HepG2 (cell line): ENCODE data around the gene ARF6. TPM values are rescaled to one million over a fixed set of nuclear protein-coding genes. Genes with fewer than 3 reads are reported as not detected.
A peak's percentile ranks its signal among the peaks of the same experiment; 100 is the strongest.

Source experiments
- ATAC-seq: fragments of 200-7000 bp; cut with Tn5 transposase; 3 replicates; pipeline ENCODE4 v1.9.1; 2020; ENCODE audit warnings: mild to moderate bottlenecking, moderate library complexity
- BruUV-seq: library from RNA; stranded (reverse); fragments of 400-500 nt; replicated peaks from 2 replicates; lab custom pipeline; 2021; lab: Mats Ljungman, UMichigan
- CTCF ChIA-PET: fragments of 300-600 bp; formaldehyde crosslinking; extraction: SDS; loops from one replicate; lab custom pipeline; 2021; ENCODE audit warnings: low total read pairs, inconsistent platforms, low intra/inter-chr PET ratio; lab: Yijun Ruan, JAX
- POLR2A ChIA-PET: fragments of 350-600 bp; sonication (Branson Sonifier 250); formaldehyde crosslinking; loops from one replicate; lab custom pipeline; 2020; ENCODE audit warnings: antibody characterized with exemption, inconsistent platforms; lab: Yijun Ruan, JAX
- DNase-seq: peaks from one replicate; pipeline ENCODE4 v3.0.0-alpha.2; 2015; ENCODE audit warnings: low spot score
- FAIRE-seq: peaks from 3 replicates; lab custom pipeline; 2011; peaks lifted over from hg19 to GRCh38; lab: Jason Lieb, UNC
- H2AFZ ChIP-seq: one replicate; pipeline ENCODE4 v1.6.1; 2011; ENCODE audit warnings: low read length, inconsistent platforms
- H3K27ac ChIP-seq: fragments of 300-600 bp; 3 replicates; pipeline ENCODE4 v1.8.0; 2011; ENCODE audit warnings: mixed run types, mild to moderate bottlenecking, mixed read lengths, low read length, inconsistent platforms; ENCODE audit not compliant: insufficient read depth; ENCODE audit errors: extremely low read length
- H3K27me3 ChIP-seq, 2 experiments: fragments of 200-600 bp in 1 of 2; 2 replicates in 1 of 2; 3 replicates in 1 of 2; pipeline versions ENCODE4 v1.6.0 to v1.8.0; 2011; ENCODE audit warnings: low read length in 2 of 2, mild to moderate bottlenecking in 2 of 2, moderate library complexity in 2 of 2, inconsistent platforms in 1 of 2; ENCODE audit not compliant: insufficient read depth in 2 of 2, control insufficient read depth in 1 of 2
- H3K36me3 ChIP-seq, 2 experiments: fragments of 200-600 bp in 1 of 2; replicated peaks in 1 of 2; 2 replicates in 1 of 2; 3 replicates in 1 of 2; pipeline versions ENCODE4 v1.5.1 to v1.8.0; 2011; ENCODE audit warnings: low read length in 2 of 2, inconsistent platforms in 1 of 2; ENCODE audit not compliant: insufficient read depth in 2 of 2, control insufficient read depth in 1 of 2
- H3K4me1 ChIP-seq: 2 replicates; pipeline ENCODE4 v1.5.1; 2012; ENCODE audit warnings: low read length, inconsistent platforms; ENCODE audit not compliant: insufficient read depth
- H3K4me2 ChIP-seq: 2 replicates; pipeline ENCODE4 v1.6.0; 2011; ENCODE audit warnings: low read depth, low read length, inconsistent platforms
- H3K4me3 ChIP-seq, 3 experiments: fragments of 200-600 bp in 1 of 3; sonication (generic), shearing (Covaris generic) in 1 of 3; replicated peaks in 1 of 3; 2 replicates each; pipeline ENCODE4 v1.5.1; 2011 to 2016; ENCODE audit warnings: low read length in 3 of 3, inconsistent platforms in 2 of 3, low read depth in 2 of 3, mild to moderate bottlenecking in 2 of 3, control low read depth in 1 of 3, mixed read lengths in 1 of 3; ENCODE audit not compliant: insufficient read depth in 1 of 3
- H3K79me2 ChIP-seq: one replicate; pipeline ENCODE4 v1.6.1; 2011; ENCODE audit warnings: low read length, inconsistent platforms; ENCODE audit not compliant: insufficient read depth
- H3K9ac ChIP-seq: 2 replicates; pipeline ENCODE4 v1.6.0; 2011; ENCODE audit warnings: mild to moderate bottlenecking, low read depth, low read length, inconsistent platforms; ENCODE audit not compliant: insufficient read depth
- H3K9me3 ChIP-seq: 2 replicates; pipeline ENCODE4 v1.5.1; 2012; ENCODE audit warnings: mild to moderate bottlenecking, low read length
- H4K20me1 ChIP-seq: 2 replicates; pipeline ENCODE4 v1.6.0; 2011; ENCODE audit warnings: inconsistent platforms, mild to moderate bottlenecking, low read length, moderate library complexity; ENCODE audit not compliant: insufficient read depth
- CCAR2 ChIP-seq: fragments of 200-400 bp; formaldehyde crosslinking; optimal IDR thresholded peaks from 2 replicates; pipeline ENCODE3; 2018; ENCODE audit warnings: low read depth, mild to moderate bottlenecking, low read length, moderate library complexity
- KLF13 ChIP-seq: sonication (generic); formaldehyde crosslinking; IDR thresholded peaks from 2 replicates; pipeline ENCODE4 v1.4.0; 2020; ENCODE audit warnings: mild to moderate bottlenecking, missing genetic modification reagents
- RBM39 ChIP-seq: fragments of 200-400 bp; formaldehyde crosslinking; IDR thresholded peaks from one replicate; pipeline ENCODE4 v1.6.1; 2018; ENCODE audit warnings: antibody characterized with exemption, mild to moderate bottlenecking, low read depth, low read length; ENCODE audit not compliant: poor library complexity, severe bottlenecking
- XRCC5 ChIP-seq: fragments of 200-400 bp; formaldehyde crosslinking; optimal IDR thresholded peaks from 2 replicates; pipeline ENCODE3; 2017; ENCODE audit warnings: mild to moderate bottlenecking, low read length
- ZFP36L2 ChIP-seq: sonication (generic); formaldehyde crosslinking; IDR thresholded peaks from 2 replicates; pipeline ENCODE4 v1.4.0; 2020; ENCODE audit warnings: missing genetic modification reagents
- ZFYVE20 ChIP-seq: sonication (generic); formaldehyde crosslinking; IDR thresholded peaks from 2 replicates; pipeline ENCODE4 v1.8.0; 2023; ENCODE audit warnings: low read depth, mild to moderate bottlenecking, moderate library complexity, missing genetic modification reagents, borderline replicate concordance
- ZNF430 ChIP-seq: sonication (generic); formaldehyde crosslinking; IDR thresholded peaks from 2 replicates; pipeline ENCODE4 v1.9.0; 2021; ENCODE audit warnings: mild to moderate bottlenecking, missing genetic modification reagents
- ZNF543 ChIP-seq: sonication (generic); formaldehyde crosslinking; IDR thresholded peaks from 2 replicates; pipeline ENCODE4 v1.4.0; 2020; ENCODE audit warnings: mild to moderate bottlenecking, missing genetic modification reagents
- ZNF577 ChIP-seq: sonication (generic); formaldehyde crosslinking; IDR thresholded peaks from 2 replicates; pipeline ENCODE4 v1.4.0; 2020; ENCODE audit warnings: mild to moderate bottlenecking, low read depth, missing genetic modification reagents, borderline replicate concordance
- ZNF878 ChIP-seq: sonication (generic); formaldehyde crosslinking; IDR thresholded peaks from 2 replicates; pipeline ENCODE4 v1.8.1; 2023; ENCODE audit warnings: mild to moderate bottlenecking, missing genetic modification reagents, moderate library complexity
- WGBS: methylation state at CpG from one replicate; pipeline ENCODE4 v1.1.6; 2017; ENCODE audit warnings: low lambda C conversion rate; 5-methylcytosine and 5-hydroxymethylcytosine counted together
- in situ Hi-C: cut with HindIII; loops from 2 replicates; pipeline ENCODE4 v1.10.0; 2017; ENCODE audit warnings: low pct_unique_long_range_greater_than_20kb; ENCODE audit not compliant: extremely low pct_ligation_motif_present
- intact Hi-C: fragments of 100-400 bp; cut with micrococcal nuclease; formaldehyde crosslinking; loops from one replicate; pipeline ENCODE4 v1.10.0; 2022; ENCODE audit not compliant: unreplicated experiment
- polyA plus RNA-seq, 8 experiments: library from polyadenylated mRNA; depleted of rRNA in 3 of 8; stranded (reverse) in 7 of 8; unstranded in 1 of 8; fragments of >200 nt; fragmentation: Illumina TruSeq in 4 of 8; extraction: Trizol in 4 of 8; gene quantifications; 2 replicates each; pipeline versions ENCODE4 v1.2.1 to v1.2.3, GENCODE V29; 2011 to 2016; ENCODE audit warnings: low read depth in 4 of 8, missing spikeins in 1 of 8, mixed read lengths in 1 of 8; ENCODE audit not compliant: insufficient read depth in 1 of 8
- total RNA-seq, 5 experiments: library from RNA; depleted of rRNA; stranded (reverse); fragments of >200 nt; fragmentation: Illumina TruSeq; extraction: Trizol; gene quantifications; 2 replicates each; pipeline ENCODE4 v1.2.3, GENCODE V29; 2016; ENCODE audit warnings: low read depth in 1 of 5
- TF ChIP-seq, protein P1 (sequence below): sonication (generic); formaldehyde crosslinking; IDR thresholded peaks from 2 replicates; pipeline ENCODE4 v1.4.0; 2020; ENCODE audit warnings: missing genetic modification reagents
- TF ChIP-seq, protein P2 (sequence below): sonication (generic); formaldehyde crosslinking; IDR thresholded peaks from 2 replicates; pipeline ENCODE4 v1.5.0; 2020; ENCODE audit warnings: mild to moderate bottlenecking, missing genetic modification reagents, borderline replicate concordance
- TF ChIP-seq, protein P3 (sequence below): IDR thresholded peaks from 2 replicates; pipeline ENCODE4 v1.6.1; 2016; ENCODE audit warnings: control low read depth

ARF6 gene
- total and polyA plus RNA-seq, 2 of the 13 experiments (the other 11 are each of a cell fraction or from before 2014, with no cell fraction given): 12.7 to 31.9 TPM

DNA sequence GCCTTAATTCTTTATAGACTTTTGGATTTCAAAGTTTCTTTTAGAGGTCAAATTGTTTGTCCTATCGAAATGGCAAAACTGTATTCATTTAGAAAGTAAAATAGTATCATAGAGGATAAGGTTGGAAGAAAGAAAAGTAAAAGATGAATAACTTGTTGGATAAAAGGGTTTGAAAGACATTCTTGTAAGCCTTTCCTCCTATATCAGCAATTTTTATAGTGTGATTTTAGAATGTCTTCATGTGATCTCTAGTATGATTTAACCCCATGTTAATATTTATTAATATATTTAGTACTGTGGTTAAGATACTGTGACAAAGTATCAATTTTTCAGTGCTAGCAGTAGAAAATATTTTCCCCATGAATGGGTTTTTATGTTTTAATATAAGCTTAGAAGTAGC, 4.5 kb downstream of the ARF6 start:
- Histone ChIP-seq H3K79me2 (peaks cover 46% of the 10 kb centered on the region), H3K4me2 (peak overlapping the region; percentile 57; the same call in 1 of the 2 replicates), H2AFZ (no peak overlapping the region), H3K9me3 (no peaks in the 10 kb centered on the region), H4K20me1 (peaks cover 27% of the 10 kb centered on the region), H3K27ac (no peak overlapping the region), H3K27me3 (no peaks in the 10 kb centered on the region), H3K36me3 (no peaks in the 10 kb centered on the region; a peak in 2 of 5 replicates), H3K4me1 (peaks cover 39% of the 10 kb centered on the region), H3K4me3 (peak overlapping the region in 1 of 3 experiments; percentile 34; a peak in 1 of 6 replicates), H3K9ac (no peak overlapping the region)
- FAIRE-seq (no peak), DNase-seq (no peak), ATAC-seq (no peak)
- in situ Hi-C loops (no loop called here), intact Hi-C loops (loop anchor here (5.0 kb wide), 1 partner anchor 70 kb away; no protein-coding TSS in a partner anchor)
- ChIA-PET CTCF (no interaction called here), POLR2A (no interaction called here)
- 54% methylated on average over 1 of the region's 1 CpG for WGBS
- TF ChIP-seq, protein P1, sequence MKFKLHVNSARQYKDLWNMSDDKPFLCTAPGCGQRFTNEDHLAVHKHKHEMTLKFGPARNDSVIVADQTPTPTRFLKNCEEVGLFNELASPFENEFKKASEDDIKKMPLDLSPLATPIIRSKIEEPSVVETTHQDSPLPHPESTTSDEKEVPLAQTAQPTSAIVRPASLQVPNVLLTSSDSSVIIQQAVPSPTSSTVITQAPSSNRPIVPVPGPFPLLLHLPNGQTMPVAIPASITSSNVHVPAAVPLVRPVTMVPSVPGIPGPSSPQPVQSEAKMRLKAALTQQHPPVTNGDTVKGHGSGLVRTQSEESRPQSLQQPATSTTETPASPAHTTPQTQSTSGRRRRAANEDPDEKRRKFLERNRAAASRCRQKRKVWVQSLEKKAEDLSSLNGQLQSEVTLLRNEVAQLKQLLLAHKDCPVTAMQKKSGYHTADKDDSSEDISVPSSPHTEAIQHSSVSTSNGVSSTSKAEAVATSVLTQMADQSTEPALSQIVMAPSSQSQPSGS (CRISPR knock-in tag): no peak
- TF ChIP-seq ZNF878 (no peak), KLF13 (CRISPR knock-in tag) (no peak), ZNF430 (CRISPR knock-in tag) (no peak), ZFYVE20 (CRISPR knock-in tag) (no peak), XRCC5 (no peak), RBM39 (no peak), ZFP36L2 (CRISPR knock-in tag) (no peak), ZNF543 (CRISPR knock-in tag) (no peak), CCAR2 (no peak), ZNF577 (no peak)
- TF ChIP-seq, protein P2, sequence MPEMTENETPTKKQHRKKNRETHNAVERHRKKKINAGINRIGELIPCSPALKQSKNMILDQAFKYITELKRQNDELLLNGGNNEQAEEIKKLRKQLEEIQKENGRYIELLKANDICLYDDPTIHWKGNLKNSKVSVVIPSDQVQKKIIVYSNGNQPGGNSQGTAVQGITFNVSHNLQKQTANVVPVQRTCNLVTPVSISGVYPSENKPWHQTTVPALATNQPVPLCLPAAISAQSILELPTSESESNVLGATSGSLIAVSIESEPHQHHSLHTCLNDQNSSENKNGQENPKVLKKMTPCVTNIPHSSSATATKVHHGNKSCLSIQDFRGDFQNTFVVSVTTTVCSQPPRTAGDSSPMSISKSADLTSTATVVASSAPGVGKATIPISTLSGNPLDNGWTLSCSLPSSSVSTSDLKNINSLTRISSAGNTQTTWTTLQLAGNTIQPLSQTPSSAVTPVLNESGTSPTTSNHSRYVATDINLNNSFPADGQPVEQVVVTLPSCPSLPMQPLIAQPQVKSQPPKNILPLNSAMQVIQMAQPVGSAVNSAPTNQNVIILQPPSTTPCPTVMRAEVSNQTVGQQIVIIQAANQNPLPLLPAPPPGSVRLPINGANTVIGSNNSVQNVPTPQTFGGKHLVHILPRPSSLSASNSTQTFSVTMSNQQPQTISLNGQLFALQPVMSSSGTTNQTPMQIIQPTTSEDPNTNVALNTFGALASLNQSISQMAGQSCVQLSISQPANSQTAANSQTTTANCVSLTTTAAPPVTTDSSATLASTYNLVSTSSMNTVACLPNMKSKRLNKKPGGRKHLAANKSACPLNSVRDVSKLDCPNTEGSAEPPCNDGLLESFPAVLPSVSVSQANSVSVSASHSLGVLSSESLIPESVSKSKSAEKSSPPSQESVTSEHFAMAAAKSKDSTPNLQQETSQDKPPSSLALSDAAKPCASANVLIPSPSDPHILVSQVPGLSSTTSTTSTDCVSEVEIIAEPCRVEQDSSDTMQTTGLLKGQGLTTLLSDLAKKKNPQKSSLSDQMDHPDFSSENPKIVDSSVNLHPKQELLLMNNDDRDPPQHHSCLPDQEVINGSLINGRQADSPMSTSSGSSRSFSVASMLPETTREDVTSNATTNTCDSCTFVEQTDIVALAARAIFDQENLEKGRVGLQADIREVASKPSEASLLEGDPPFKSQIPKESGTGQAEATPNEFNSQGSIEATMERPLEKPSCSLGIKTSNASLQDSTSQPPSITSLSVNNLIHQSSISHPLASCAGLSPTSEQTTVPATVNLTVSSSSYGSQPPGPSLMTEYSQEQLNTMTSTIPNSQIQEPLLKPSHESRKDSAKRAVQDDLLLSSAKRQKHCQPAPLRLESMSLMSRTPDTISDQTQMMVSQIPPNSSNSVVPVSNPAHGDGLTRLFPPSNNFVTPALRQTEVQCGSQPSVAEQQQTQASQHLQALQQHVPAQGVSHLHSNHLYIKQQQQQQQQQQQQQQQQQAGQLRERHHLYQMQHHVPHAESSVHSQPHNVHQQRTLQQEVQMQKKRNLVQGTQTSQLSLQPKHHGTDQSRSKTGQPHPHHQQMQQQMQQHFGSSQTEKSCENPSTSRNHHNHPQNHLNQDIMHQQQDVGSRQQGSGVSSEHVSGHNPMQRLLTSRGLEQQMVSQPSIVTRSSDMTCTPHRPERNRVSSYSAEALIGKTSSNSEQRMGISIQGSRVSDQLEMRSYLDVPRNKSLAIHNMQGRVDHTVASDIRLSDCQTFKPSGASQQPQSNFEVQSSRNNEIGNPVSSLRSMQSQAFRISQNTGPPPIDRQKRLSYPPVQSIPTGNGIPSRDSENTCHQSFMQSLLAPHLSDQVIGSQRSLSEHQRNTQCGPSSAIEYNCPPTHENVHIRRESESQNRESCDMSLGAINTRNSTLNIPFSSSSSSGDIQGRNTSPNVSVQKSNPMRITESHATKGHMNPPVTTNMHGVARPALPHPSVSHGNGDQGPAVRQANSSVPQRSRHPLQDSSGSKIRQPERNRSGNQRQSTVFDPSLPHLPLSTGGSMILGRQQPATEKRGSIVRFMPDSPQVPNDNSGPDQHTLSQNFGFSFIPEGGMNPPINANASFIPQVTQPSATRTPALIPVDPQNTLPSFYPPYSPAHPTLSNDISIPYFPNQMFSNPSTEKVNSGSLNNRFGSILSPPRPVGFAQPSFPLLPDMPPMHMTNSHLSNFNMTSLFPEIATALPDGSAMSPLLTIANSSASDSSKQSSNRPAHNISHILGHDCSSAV (CRISPR knock-in tag): no peak
- TF ChIP-seq, protein P3, sequence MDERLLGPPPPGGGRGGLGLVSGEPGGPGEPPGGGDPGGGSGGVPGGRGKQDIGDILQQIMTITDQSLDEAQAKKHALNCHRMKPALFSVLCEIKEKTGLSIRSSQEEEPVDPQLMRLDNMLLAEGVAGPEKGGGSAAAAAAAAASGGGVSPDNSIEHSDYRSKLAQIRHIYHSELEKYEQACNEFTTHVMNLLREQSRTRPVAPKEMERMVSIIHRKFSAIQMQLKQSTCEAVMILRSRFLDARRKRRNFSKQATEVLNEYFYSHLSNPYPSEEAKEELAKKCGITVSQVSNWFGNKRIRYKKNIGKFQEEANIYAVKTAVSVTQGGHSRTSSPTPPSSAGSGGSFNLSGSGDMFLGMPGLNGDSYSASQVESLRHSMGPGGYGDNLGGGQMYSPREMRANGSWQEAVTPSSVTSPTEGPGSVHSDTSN: no peak
- no TSS peak for BruUV-seq
